Mucosa of gallbladder (tissue), 1 donor: ENCODE results near the gene ZNF541. TPM values are rescaled to one million over a fixed set of nuclear protein-coding genes. Genes with fewer than 3 reads are reported as not detected.

Experiments used
- DNase-seq: peaks from one replicate; pipeline ENCODE4 v3.0.0-alpha.2; 2020; ENCODE audit warnings: low spot score
- total RNA-seq: library from RNA; stranded (reverse); gene quantifications from one replicate; pipeline ENCODE4 v1.2.1, GENCODE V29; 2021
- donor health status: DM: no; HTN: no; CAD: no.

ZNF541 gene
- 1.2 TPM for total RNA-seq

- DNase-seq = peak; percentile 68
Measured at GRCh38 chr19:47573071-47574026, at the start of gene ZNF541. Gene ZNF541, minus strand, starts transcription at chr19:47573148. Its CDS starts 17,292 bp downstream, at chr19:47555856.

- no peak for DNase-seq
Measured at GRCh38 chr19:47619763-47620162, 46.8 kb upstream of the ZNF541 start.

- peak; percentile 72 for DNase-seq
Measured at GRCh38 chr19:47618771-47619170, 45.8 kb upstream of the ZNF541 start.

GRCh38 chr19:47615714-47616113, 42.8 kb upstream of the ZNF541 start:
- no peak for DNase-seq

- no peak for DNase-seq
Measured at GRCh38 chr19:47615230-47615629, 42.3 kb upstream of the ZNF541 start.

GRCh38 chr19:47614559-47614958, 41.6 kb upstream of the ZNF541 start:
- DNase-seq = no peak

- no peak for DNase-seq
Measured at GRCh38 chr19:47614021-47614295, 41.0 kb upstream of the ZNF541 start.

GRCh38 chr19:47613165-47614020, 40.4 kb upstream of the ZNF541 start:
- no peak for DNase-seq

GRCh38 chr19:47610902-47611301, 38.0 kb upstream of the ZNF541 start:
- DNase-seq = no peak

GRCh38 chr19:47609906-47610894, 37.3 kb upstream of the ZNF541 start:
- DNase-seq = no peak

- DNase-seq = peak; percentile 78
Measured at GRCh38 chr19:47608969-47609905, 36.3 kb upstream of the ZNF541 start, which contains the start of gene BICRA. Gene BICRA, plus strand, starts transcription at chr19:47609134. Its CDS starts 64,441 bp downstream, at chr19:47673575.

- DNase-seq = peak; percentile 94
Measured at GRCh38 chr19:47608074-47608918, 35.3 kb upstream of the ZNF541 start.

GRCh38 chr19:47607564-47608073, 34.7 kb upstream of the ZNF541 start:
- DNase-seq = no peak

GRCh38 chr19:47603706-47604565, 31.0 kb upstream of the ZNF541 start:
- no peak for DNase-seq

GRCh38 chr19:47601180-47601904, 28.4 kb upstream of the ZNF541 start:
- peak; percentile 69 for DNase-seq

- DNase-seq = peak; percentile 100
Measured at GRCh38 chr19:47600246-47601179, 27.6 kb upstream of the ZNF541 start.
